ENCODE data around the gene TTLL9.

TTLL9 gene

DNA sequence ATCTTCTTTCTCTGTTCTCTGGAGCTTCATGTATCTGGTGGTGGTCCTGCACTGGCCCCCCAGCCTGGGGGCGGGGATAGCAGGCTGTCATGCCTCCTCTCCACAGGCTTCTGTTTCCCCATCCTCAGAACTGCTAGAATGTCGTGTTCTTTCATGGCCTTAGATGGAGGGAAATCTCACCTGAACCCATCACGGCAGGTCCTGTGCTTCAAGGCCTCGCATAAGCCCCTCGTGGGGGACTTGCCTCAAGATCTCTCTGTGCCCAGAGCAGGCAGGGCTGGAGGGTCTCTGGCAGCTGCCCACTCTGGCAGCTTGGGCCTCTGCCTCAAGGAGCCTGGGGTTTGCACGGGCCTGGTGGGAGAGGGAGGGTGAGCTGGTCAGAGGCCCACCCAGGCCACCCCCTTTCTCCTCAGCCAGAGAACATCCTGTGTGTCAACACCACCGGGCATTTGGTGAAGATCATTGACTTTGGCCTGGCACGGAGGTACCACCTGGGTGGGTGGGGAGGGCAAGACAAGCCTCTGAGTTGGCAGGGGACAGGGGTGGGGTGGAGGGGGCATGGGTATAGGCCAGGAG, 39.9 kb upstream of the TTLL9 start:
- ATAC-seq, result no peak
- no peak for TF ChIP-seq PATZ1 (CRISPR knock-in tag; IDR thresholded peaks at IDR 0.05; ENCODE audit: borderline replicate concordance)
- no peak for TF ChIP-seq TCF4 (CRISPR knock-in tag; IDR thresholded peaks at IDR 0.05; ENCODE audit: borderline replicate concordance)
- no peak for TF ChIP-seq ZNF8 (CRISPR knock-in tag; IDR thresholded peaks at IDR 0.05)
- TF ChIP-seq ARNTL (CRISPR knock-in tag; IDR thresholded peaks at IDR 0.05; ENCODE audit: borderline replicate concordance, low read depth), result no peak
- no peak for TF ChIP-seq ZFP3 (CRISPR knock-in tag; IDR thresholded peaks at IDR 0.05)
- no peak for TF ChIP-seq OSR1 (CRISPR knock-in tag; IDR thresholded peaks at IDR 0.05)
- TF ChIP-seq RARB (CRISPR knock-in tag; IDR thresholded peaks at IDR 0.05), result no peak
- TF ChIP-seq ISL1 (CRISPR knock-in tag; IDR thresholded peaks at IDR 0.05), result no peak
- TF ChIP-seq, protein P1, sequence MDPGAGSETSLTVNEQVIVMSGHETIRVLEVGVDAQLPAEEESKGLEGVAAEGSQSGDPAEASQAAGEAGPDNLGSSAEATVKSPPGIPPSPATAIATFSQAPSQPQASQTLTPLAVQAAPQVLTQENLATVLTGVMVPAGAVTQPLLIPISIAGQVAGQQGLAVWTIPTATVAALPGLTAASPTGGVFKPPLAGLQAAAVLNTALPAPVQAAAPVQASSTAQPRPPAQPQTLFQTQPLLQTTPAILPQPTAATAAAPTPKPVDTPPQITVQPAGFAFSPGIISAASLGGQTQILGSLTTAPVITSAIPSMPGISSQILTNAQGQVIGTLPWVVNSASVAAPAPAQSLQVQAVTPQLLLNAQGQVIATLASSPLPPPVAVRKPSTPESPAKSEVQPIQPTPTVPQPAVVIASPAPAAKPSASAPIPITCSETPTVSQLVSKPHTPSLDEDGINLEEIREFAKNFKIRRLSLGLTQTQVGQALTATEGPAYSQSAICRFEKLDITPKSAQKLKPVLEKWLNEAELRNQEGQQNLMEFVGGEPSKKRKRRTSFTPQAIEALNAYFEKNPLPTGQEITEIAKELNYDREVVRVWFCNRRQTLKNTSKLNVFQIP (CRISPR knock-in tag; IDR thresholded peaks at IDR 0.05; ENCODE audit: borderline replicate concordance, low read depth), result no peak
- TF ChIP-seq ZNF565 (CRISPR knock-in tag; conservative IDR thresholded peaks at IDR 0.05; ENCODE audit: low read depth), result no peak
- TF ChIP-seq ESRRG (CRISPR knock-in tag; IDR thresholded peaks at IDR 0.05), result no peak

DNA sequence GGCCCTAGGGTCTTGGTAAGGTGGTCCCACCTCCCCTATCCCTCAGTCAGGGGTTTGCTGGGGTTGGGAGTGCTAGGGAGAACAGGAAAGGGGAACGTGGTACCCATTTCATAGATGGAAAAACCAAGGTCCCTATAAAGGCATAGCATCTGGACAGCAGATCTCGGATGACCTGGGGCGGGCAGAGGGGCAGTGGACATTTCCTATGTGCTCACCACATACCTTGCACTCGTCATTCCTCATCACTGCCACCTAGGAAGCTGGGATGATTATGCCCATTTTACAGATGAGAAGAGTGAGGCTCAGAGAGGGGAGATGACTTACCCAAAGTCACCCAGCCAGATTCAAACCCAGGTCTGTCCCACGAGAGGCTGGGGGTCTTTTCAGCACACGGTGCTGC, 39.2 kb upstream of the TTLL9 start:
- no peak for TF ChIP-seq TCF4 (CRISPR knock-in tag; IDR thresholded peaks at IDR 0.05; ENCODE audit: borderline replicate concordance)
- no peak for TF ChIP-seq SNAI2 (CRISPR knock-in tag; IDR thresholded peaks at IDR 0.05)
- no peak for TF ChIP-seq ZNF70 (CRISPR knock-in tag; IDR thresholded peaks at IDR 0.05)
- TF ChIP-seq ZC3H10 (CRISPR knock-in tag; IDR thresholded peaks at IDR 0.05), result no peak
- no peak for TF ChIP-seq PATZ1 (CRISPR knock-in tag; IDR thresholded peaks at IDR 0.05; ENCODE audit: borderline replicate concordance)
- no peak for TF ChIP-seq PPARA (CRISPR knock-in tag; IDR thresholded peaks at IDR 0.05; ENCODE audit: borderline replicate concordance)
- no peak for TF ChIP-seq TOX (CRISPR knock-in tag; IDR thresholded peaks at IDR 0.05; ENCODE audit: borderline replicate concordance)
- TF ChIP-seq ZNF8 (CRISPR knock-in tag; IDR thresholded peaks at IDR 0.05), result no peak
- TF ChIP-seq RARB (CRISPR knock-in tag; IDR thresholded peaks at IDR 0.05), result no peak
- TF ChIP-seq OSR1 (CRISPR knock-in tag; IDR thresholded peaks at IDR 0.05), result no peak
- TF ChIP-seq TSHZ2 (CRISPR knock-in tag; IDR thresholded peaks at IDR 0.05), result no peak
- TF ChIP-seq, protein P1 (CRISPR knock-in tag; IDR thresholded peaks at IDR 0.05; ENCODE audit: borderline replicate concordance, low read depth), result no peak
- TF ChIP-seq ARNTL (CRISPR knock-in tag; IDR thresholded peaks at IDR 0.05; ENCODE audit: borderline replicate concordance, low read depth), result no peak
- no peak for TF ChIP-seq CSDC2 (CRISPR knock-in tag; IDR thresholded peaks at IDR 0.05)
- no peak for TF ChIP-seq ZFP3 (CRISPR knock-in tag; IDR thresholded peaks at IDR 0.05)
- no peak for ATAC-seq

GRCh38 chr20:31831771-31832306, 38.6 kb upstream of the TTLL9 start:
- ATAC-seq, result no peak
- no peak for TF ChIP-seq CREB5 (CRISPR knock-in tag; IDR thresholded peaks at IDR 0.05; ENCODE audit: low read depth)
- no peak for TF ChIP-seq ZC3H10 (CRISPR knock-in tag; IDR thresholded peaks at IDR 0.05)
- TF ChIP-seq ZNF8 (CRISPR knock-in tag; IDR thresholded peaks at IDR 0.05), result no peak
- TF ChIP-seq ZFP3 (CRISPR knock-in tag; IDR thresholded peaks at IDR 0.05), result no peak
- TF ChIP-seq TCF4 (CRISPR knock-in tag; IDR thresholded peaks at IDR 0.05; ENCODE audit: borderline replicate concordance), result no peak
- TF ChIP-seq OSR1 (CRISPR knock-in tag; IDR thresholded peaks at IDR 0.05), result no peak
- no peak for TF ChIP-seq ARNTL (CRISPR knock-in tag; IDR thresholded peaks at IDR 0.05; ENCODE audit: borderline replicate concordance, low read depth)
- TF ChIP-seq, protein P2, sequence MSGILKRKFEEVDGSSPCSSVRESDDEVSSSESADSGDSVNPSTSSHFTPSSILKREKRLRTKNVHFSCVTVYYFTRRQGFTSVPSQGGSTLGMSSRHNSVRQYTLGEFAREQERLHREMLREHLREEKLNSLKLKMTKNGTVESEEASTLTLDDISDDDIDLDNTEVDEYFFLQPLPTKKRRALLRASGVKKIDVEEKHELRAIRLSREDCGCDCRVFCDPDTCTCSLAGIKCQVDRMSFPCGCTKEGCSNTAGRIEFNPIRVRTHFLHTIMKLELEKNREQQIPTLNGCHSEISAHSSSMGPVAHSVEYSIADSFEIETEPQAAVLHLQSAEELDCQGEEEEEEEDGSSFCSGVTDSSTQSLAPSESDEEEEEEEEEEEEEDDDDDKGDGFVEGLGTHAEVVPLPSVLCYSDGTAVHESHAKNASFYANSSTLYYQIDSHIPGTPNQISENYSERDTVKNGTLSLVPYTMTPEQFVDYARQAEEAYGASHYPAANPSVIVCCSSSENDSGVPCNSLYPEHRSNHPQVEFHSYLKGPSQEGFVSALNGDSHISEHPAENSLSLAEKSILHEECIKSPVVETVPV (CRISPR knock-in tag; IDR thresholded peaks at IDR 0.05), result no peak
- no peak for TF ChIP-seq ESRRG (CRISPR knock-in tag; IDR thresholded peaks at IDR 0.05)
- TF ChIP-seq PPARA (CRISPR knock-in tag; IDR thresholded peaks at IDR 0.05; ENCODE audit: borderline replicate concordance), result no peak
